GM12878 (cell line): ENCODE results near the gene TGM6. TPM values are rescaled to one million over a fixed set of nuclear protein-coding genes. Genes with fewer than 3 reads are reported as not detected.

Experiments used
- ATAC-seq: fragments of 200-7000 bp; cut with Tn5 transposase; 3 replicates; pipeline ENCODE4 v1.9.1; 2020; ENCODE audit warnings: mild to moderate bottlenecking, moderate library complexity
- BruUV-seq: library from RNA; stranded (reverse); fragments of 400-500 nt; replicated peaks from 2 replicates; lab custom pipeline; 2021; lab: Mats Ljungman, UMichigan
- CTCF ChIA-PET: fragments of 300-600 bp; sonication (Branson Sonifier 250); formaldehyde crosslinking; extraction: SDS; loops from one replicate; lab custom pipeline; 2021; ENCODE audit warnings: inconsistent platforms; lab: Yijun Ruan, JAX
- POLR2A ChIA-PET: fragments of 350-600 bp; formaldehyde crosslinking; extraction: SDS; loops from one replicate; lab custom pipeline; 2021; ENCODE audit warnings: inconsistent platforms; lab: Charles Lee
- RAD21 ChIA-PET: fragments of 300-600 bp; sonication (Branson Sonifier 250); formaldehyde crosslinking; loops from one replicate; lab custom pipeline; 2023; ENCODE audit warnings: antibody characterized with exemption; ENCODE audit not compliant: unreplicated experiment; lab: Charles Lee
- SMC1A ChIA-PET: fragments of 300-600 bp; sonication (Branson Sonifier 250); formaldehyde crosslinking; loops from one replicate; lab custom pipeline; 2023; ENCODE audit not compliant: unreplicated experiment, uncharacterized antibody; lab: Charles Lee
- DNase-seq: peaks from one replicate; pipeline ENCODE4 v3.0.0-alpha.2; 2011; ENCODE audit warnings: low read depth, low spot score
- FAIRE-seq: peaks from 3 replicates; lab custom pipeline; 2011; peaks lifted over from hg19 to GRCh38; lab: Jason Lieb, UNC
- H2AFZ ChIP-seq: 2 replicates; pipeline ENCODE4 v1.6.0; 2011; ENCODE audit warnings: low read depth, low read length, control low read depth; ENCODE audit not compliant: control insufficient read depth
- H3K27ac ChIP-seq: 2 replicates; pipeline ENCODE4 v1.5.1; 2011; ENCODE audit warnings: control low read depth; ENCODE audit not compliant: control insufficient read depth, insufficient read depth
- H3K27me3 ChIP-seq, 2 experiments: replicated peaks in 1 of 2; 2 replicates each; pipeline versions ENCODE4 v1.6.0 to v1.6.1; 2011; ENCODE audit warnings: low read length in 1 of 2; ENCODE audit not compliant: control insufficient read depth in 2 of 2, insufficient read depth in 2 of 2
- H3K36me3 ChIP-seq, 2 experiments: 2 replicates each; pipeline ENCODE4 v1.5.1; 2011; ENCODE audit warnings: low read length in 1 of 2; ENCODE audit not compliant: control insufficient read depth in 2 of 2, insufficient read depth in 2 of 2
- H3K4me1 ChIP-seq: 2 replicates; pipeline ENCODE4 v1.6.1; 2011; ENCODE audit warnings: mild to moderate bottlenecking, low read length, moderate library complexity, mixed read lengths; ENCODE audit not compliant: control insufficient read depth, insufficient read depth
- H3K4me2 ChIP-seq: 2 replicates; pipeline ENCODE4 v1.6.0; 2011; ENCODE audit warnings: control low read depth; ENCODE audit not compliant: control insufficient read depth, insufficient read depth
- H3K4me3 ChIP-seq: fragments of 200-600 bp; sonication (generic); 2 replicates; pipeline ENCODE4 v1.5.1; 2016
- H3K79me2 ChIP-seq: 2 replicates; pipeline ENCODE4 v1.6.0; 2011; ENCODE audit warnings: low read length; ENCODE audit not compliant: control insufficient read depth, insufficient read depth
- H3K9ac ChIP-seq: 2 replicates; pipeline ENCODE4 v1.8.0; 2011; ENCODE audit warnings: low read length, control low read depth, mixed read lengths; ENCODE audit not compliant: control insufficient read depth, insufficient read depth
- H3K9me3 ChIP-seq: replicated peaks from 3 replicates; pipeline ENCODE4 v1.5.1; 2011; ENCODE audit warnings: mild to moderate bottlenecking, low read length; ENCODE audit not compliant: control insufficient read depth, insufficient read depth
- H4K20me1 ChIP-seq: 2 replicates; pipeline ENCODE4 v1.6.0; 2011; ENCODE audit not compliant: control insufficient read depth, insufficient read depth
- BHLHE40 ChIP-seq, 2 experiments: fragments of 450-650 bp in 1 of 2; IDR thresholded peaks; 2 replicates each; pipeline ENCODE4 v1.6.1; 2011 to 2017; ENCODE audit warnings: low read depth in 2 of 2, borderline replicate concordance in 1 of 2, improper control_type of control experiment in 1 of 2, low read length in 1 of 2, mild to moderate bottlenecking in 1 of 2
- CEBPZ ChIP-seq: fragments of 150-350 bp; IDR thresholded peaks from 2 replicates; pipeline ENCODE4 v1.6.1; 2016; ENCODE audit warnings: low read depth, low read length
- CREB1 ChIP-seq: IDR thresholded peaks from 2 replicates; pipeline ENCODE4 v1.6.1; 2012; ENCODE audit warnings: low read depth, mild to moderate bottlenecking, inconsistent platforms
- HDGF ChIP-seq: fragments of 450-650 bp; IDR thresholded peaks from 2 replicates; pipeline ENCODE4 v1.6.1; 2016; ENCODE audit warnings: antibody characterized with exemption
- IKZF2 ChIP-seq, 2 experiments: fragments of 450-650 bp; IDR thresholded peaks; 2 replicates each; pipeline ENCODE4 v1.6.1; 2017; ENCODE audit warnings: mild to moderate bottlenecking in 2 of 2, moderate library complexity in 2 of 2
- JUNB ChIP-seq: IDR thresholded peaks from 2 replicates; pipeline ENCODE4 v1.6.1; 2016; ENCODE audit warnings: antibody characterized with exemption, mild to moderate bottlenecking
- MYB ChIP-seq: fragments of 150-350 bp; IDR thresholded peaks from 2 replicates; pipeline ENCODE4 v1.6.1; 2014; ENCODE audit warnings: mild to moderate bottlenecking, low read depth, low read length, borderline replicate concordance
- NFIC ChIP-seq: IDR thresholded peaks from 2 replicates; pipeline ENCODE4 v1.6.1; 2012; ENCODE audit warnings: low read depth, mild to moderate bottlenecking, inconsistent platforms, low read length, moderate library complexity
- RB1 ChIP-seq: fragments of 450-650 bp; formaldehyde crosslinking; IDR thresholded peaks from 2 replicates; pipeline ENCODE4 v1.6.1; 2017; ENCODE audit warnings: mild to moderate bottlenecking, borderline replicate concordance
- SMAD5 ChIP-seq: IDR thresholded peaks from 2 replicates; pipeline ENCODE4 v1.6.1; 2016; ENCODE audit warnings: antibody characterized with exemption, low read depth
- TARDBP ChIP-seq: IDR thresholded peaks from 2 replicates; pipeline ENCODE4 v1.6.1; 2016; ENCODE audit warnings: borderline replicate concordance
- ZNF207 ChIP-seq: fragments of 450-650 bp; IDR thresholded peaks from 2 replicates; pipeline ENCODE4 v1.6.1; 2014; ENCODE audit warnings: antibody characterized with exemption, mild to moderate bottlenecking, borderline replicate concordance
- ZNF274 ChIP-seq: IDR thresholded peaks from one replicate; pipeline ENCODE4 v1.8.0; 2011; ENCODE audit not compliant: insufficient read length, insufficient read depth
- ZNF622 ChIP-seq: fragments of 450-650 bp; IDR thresholded peaks from 2 replicates; pipeline ENCODE4 v1.6.1; 2017; ENCODE audit warnings: mild to moderate bottlenecking, inconsistent platforms
- WGBS: methylation state at CpG from one replicate; pipeline ENCODE4 v1.1.6; 2016; ENCODE audit warnings: low lambda C conversion rate; ENCODE audit not compliant: insufficient replicate concordance, insufficient coverage; ENCODE audit errors: missing lambda C conversion rate; 5-methylcytosine and 5-hydroxymethylcytosine counted together
- in situ Hi-C: fragments of 300-500 bp; cut with MboI; formaldehyde crosslinking; loops from 9 replicates; pipeline ENCODE4 v1.14.3; 2018; ENCODE audit warnings: mixed read lengths
- intact Hi-C: fragments of 100-400 bp; cut with micrococcal nuclease; formaldehyde crosslinking; loops from one replicate; pipeline ENCODE4 v1.14.2; 2022; ENCODE audit not compliant: unreplicated experiment
- polyA plus RNA-seq, 11 experiments: library from polyadenylated mRNA; depleted of rRNA in 4 of 11; unstranded in 6 of 11; stranded (reverse) in 5 of 11; fragments of >200 nt; fragmentation: Nextera tagmentation in 4 of 11; fragmentation: Illumina TruSeq in 1 of 11; extraction: Ambion mirVana in 4 of 11; extraction: Trizol in 1 of 11; gene quantifications; 1 replicate in 1 of 11; 2 replicates in 10 of 11; pipeline versions ENCODE4 v1.2.1 to v1.2.3, GENCODE V29; 2011 to 2016; ENCODE audit warnings: inconsistent platforms in 2 of 11, missing spikeins in 2 of 11, low read depth in 1 of 11
- total RNA-seq, 4 experiments: library from RNA; depleted of rRNA in 3 of 4; stranded (reverse); fragments of >200 nt in 3 of 4; fragmentation: Illumina TruSeq in 1 of 4; extraction: Trizol in 1 of 4; gene quantifications; 2 replicates each; pipeline versions ENCODE4 v1.2.1 to v1.2.3, GENCODE V29; 2013 to 2021
- TF ChIP-seq, protein P1 (sequence below): IDR thresholded peaks from 2 replicates; pipeline ENCODE4 v1.6.1; 2012; ENCODE audit warnings: low read length, inconsistent platforms

Gene TGM6
- total and polyA plus RNA-seq, 10 of the 15 experiments (the other 5 are each of a cell fraction or from before 2014, with no cell fraction given), result not detected

- Histone ChIP-seq H3K9me3 (no peaks in the 10 kb centered on the region), H3K4me1 (no peaks in the 10 kb centered on the region), H3K27me3 (peaks cover 0 to 2% of the 10 kb centered on the region in 2 experiments; a peak in 2 of 4 replicates), H3K4me3 (no peak overlapping the region), H3K4me2 (no peak overlapping the region), H3K9ac (no peak overlapping the region), H3K79me2 (no peaks in the 10 kb centered on the region), H4K20me1 (no peaks in the 10 kb centered on the region), H3K27ac (no peak overlapping the region), H3K36me3 (no peaks in the 10 kb centered on the region), H2AFZ (no peak overlapping the region)
- WGBS, result 24% methylated on average over 11 of the region's 11 CpGs
- no peak for TF ChIP-seq CREB1
- no peak for TF ChIP-seq ZNF622
- TF ChIP-seq RB1, result no peak
- no peak for TF ChIP-seq JUNB
- no peak for TF ChIP-seq SMAD5
- no peak for TF ChIP-seq BHLHE40 (IDR thresholded peaks at IDR 0.05; ENCODE audit: borderline replicate concordance in 1 of 2, low read depth in 2 of 2, low read length in 1 of 2)
- no peak for TF ChIP-seq IKZF2 (IDR thresholded peaks at IDR 0.05)
- SMC1A ChIA-PET, result no interaction called here
- RAD21 ChIA-PET, result no interaction called here
- intact Hi-C loops, result no loop called here
- CTCF ChIA-PET, result no interaction called here
- ATAC-seq (no peak), FAIRE-seq (no peak), DNase-seq (no peak)
- no TSS peak for BruUV-seq
- POLR2A ChIA-PET, result no interaction called here
- in situ Hi-C loops, result no loop called here
These were observed 40.6 kb upstream of the TGM6 start for GRCh38 chr20:2340136-2340535.

DNA sequence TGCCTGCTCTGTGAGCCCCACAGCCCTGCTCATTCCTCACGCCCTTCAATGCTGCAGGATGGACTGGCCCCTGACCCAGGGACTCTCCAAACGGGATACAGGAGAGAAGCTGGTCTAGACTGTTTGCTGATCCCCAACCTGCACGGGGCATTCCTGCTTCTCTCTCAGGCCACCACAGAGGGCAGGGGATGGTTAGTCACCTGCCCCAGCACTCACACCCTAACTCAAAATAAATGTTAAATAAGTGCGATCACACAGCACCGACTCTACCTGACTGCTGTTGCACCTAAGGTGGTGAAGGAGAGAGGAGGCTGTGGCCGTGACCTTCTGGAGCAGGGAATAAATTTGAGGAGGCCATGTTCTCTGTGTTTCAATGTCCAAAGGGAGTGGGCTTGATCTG, 39.9 kb upstream of the TGM6 start:
- 41% methylated on average over 6 of the region's 6 CpGs for WGBS
- ChIA-PET SMC1A (no interaction called here), POLR2A (interaction anchor here (0.5 kb wide), 1 partner anchor 199 kb away, joined by 3 read pairs; no protein-coding TSS in a partner anchor), RAD21 (interaction anchor here (1.0 kb wide), 1 partner anchor 133 kb away, joined by 3 read pairs; no protein-coding TSS in a partner anchor), CTCF (no interaction called here)
- Histone ChIP-seq H3K4me2 (no peak overlapping the region), H3K4me3 (no peak overlapping the region), H3K9ac (no peak overlapping the region), H2AFZ (no peak overlapping the region), H3K36me3 (no peaks in the 10 kb centered on the region), H3K27ac (no peak overlapping the region), H4K20me1 (no peaks in the 10 kb centered on the region), H3K79me2 (no peaks in the 10 kb centered on the region), H3K9me3 (no peaks in the 10 kb centered on the region), H3K4me1 (no peaks in the 10 kb centered on the region), H3K27me3 (peaks cover 0 to 2% of the 10 kb centered on the region in 2 experiments; a peak in 2 of 4 replicates)
- BruUV-seq, result no TSS peak
- FAIRE-seq (no peak), DNase-seq (no peak), ATAC-seq (no peak)
- in situ Hi-C loops (no loop called here), intact Hi-C loops (no loop called here)
- TF ChIP-seq HDGF (no peak), RB1 (no peak), CEBPZ (no peak), NFIC (no peak), ZNF274 (no peak), TARDBP (no peak), MYB (no peak), ZNF207 (no peak), ZNF622 (no peak)
- TF ChIP-seq, protein P1, sequence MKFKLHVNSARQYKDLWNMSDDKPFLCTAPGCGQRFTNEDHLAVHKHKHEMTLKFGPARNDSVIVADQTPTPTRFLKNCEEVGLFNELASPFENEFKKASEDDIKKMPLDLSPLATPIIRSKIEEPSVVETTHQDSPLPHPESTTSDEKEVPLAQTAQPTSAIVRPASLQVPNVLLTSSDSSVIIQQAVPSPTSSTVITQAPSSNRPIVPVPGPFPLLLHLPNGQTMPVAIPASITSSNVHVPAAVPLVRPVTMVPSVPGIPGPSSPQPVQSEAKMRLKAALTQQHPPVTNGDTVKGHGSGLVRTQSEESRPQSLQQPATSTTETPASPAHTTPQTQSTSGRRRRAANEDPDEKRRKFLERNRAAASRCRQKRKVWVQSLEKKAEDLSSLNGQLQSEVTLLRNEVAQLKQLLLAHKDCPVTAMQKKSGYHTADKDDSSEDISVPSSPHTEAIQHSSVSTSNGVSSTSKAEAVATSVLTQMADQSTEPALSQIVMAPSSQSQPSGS, result no peak
